Dendritic cell treated with granulocyte-macrophage colony-stimulating factor and Interleukin-4, amounts not matched to agents 40 ng/mL and 50 ng/mL, for 4 days (primary cell): ENCODE measurements around the gene PPP1CA.

ENCODE experiments used
- H3K27ac Mint-ChIP-seq: one replicate; pipeline ENCODE4 v1.8.0; 2022; ENCODE audit warnings: mild to moderate bottlenecking, mixed read lengths
- H3K27me3 Mint-ChIP-seq: one replicate; pipeline ENCODE4 v1.8.0; 2022; ENCODE audit warnings: mild to moderate bottlenecking, mixed read lengths
- H3K36me3 Mint-ChIP-seq: one replicate; pipeline ENCODE4 v1.8.0; 2022; ENCODE audit warnings: low read depth, mixed read lengths
- H3K4me1 Mint-ChIP-seq: one replicate; pipeline ENCODE4 v1.8.0; 2022; ENCODE audit warnings: low read depth, mixed read lengths
- H3K4me3 Mint-ChIP-seq: one replicate; pipeline ENCODE4 v1.8.0; 2022; ENCODE audit warnings: mild to moderate bottlenecking, moderate library complexity, mixed read lengths
- H3K9me3 Mint-ChIP-seq: one replicate; pipeline ENCODE4 v1.8.0; 2022; ENCODE audit warnings: mixed read lengths
- intact Hi-C: fragments of 100-400 bp; cut with micrococcal nuclease; formaldehyde crosslinking; loops from one replicate; pipeline ENCODE4 v1.15.0; 2022

Gene PPP1CA

GRCh38 chr11:67372321-67372992, 29.2 kb downstream of the PPP1CA start:
- H3K27me3 Mint-ChIP-seq, result peaks cover 39% of the 10 kb centered on the region
- H3K27ac Mint-ChIP-seq, result peak overlapping the region; percentile 57
- peaks cover 73% of the 10 kb centered on the region for H3K4me1 Mint-ChIP-seq

GRCh38 chr11:67371911-67372320, 29.7 kb downstream of the PPP1CA start:
- Mint-ChIP-seq H3K27me3 (peaks cover 41% of the 10 kb centered on the region), H3K4me3 (peak overlapping the region; percentile 70), H3K4me1 (peaks cover 77% of the 10 kb centered on the region), H3K9me3 (no peaks in the 10 kb centered on the region), H3K36me3 (no peaks in the 10 kb centered on the region), H3K27ac (peak overlapping the region; percentile 57)
- intact Hi-C loops, result no loop called here

More at GRCh38 chr11:67372321-67372992, 29.2 kb downstream of the PPP1CA start:
- Mint-ChIP-seq H3K9me3 (no peaks in the 10 kb centered on the region), H3K4me3 (peak overlapping the region; percentile 70), H3K36me3 (no peaks in the 10 kb centered on the region)
- intact Hi-C loops, result no loop called here

- Mint-ChIP-seq H3K27me3 (peaks cover 40% of the 10 kb centered on the region), H3K4me3 (peak overlapping the region; percentile 70), H3K36me3 (no peaks in the 10 kb centered on the region), H3K9me3 (no peaks in the 10 kb centered on the region), H3K4me1 (peaks cover 82% of the 10 kb centered on the region), H3K27ac (peak overlapping the region; percentile 57)
- intact Hi-C loops, result no loop called here
These were observed 30.3 kb downstream of the PPP1CA start for GRCh38 chr11:67371189-67371910.

GRCh38 chr11:67370351-67371076, 31.1 kb downstream of the PPP1CA start:
- peaks cover 3% of the 10 kb centered on the region for H3K36me3 Mint-ChIP-seq
- intact Hi-C loops, result no loop called here
- peaks cover 82% of the 10 kb centered on the region for H3K4me1 Mint-ChIP-seq
- H3K9me3 Mint-ChIP-seq, result no peaks in the 10 kb centered on the region
- no peak overlapping the region for H3K4me3 Mint-ChIP-seq
- H3K27ac Mint-ChIP-seq, result peak overlapping the region; percentile 29
- peaks cover 39% of the 10 kb centered on the region for H3K27me3 Mint-ChIP-seq

GRCh38 chr11:67369801-67370284, 31.8 kb downstream of the PPP1CA start:
- Mint-ChIP-seq H3K9me3 (no peaks in the 10 kb centered on the region), H3K36me3 (peaks cover 10% of the 10 kb centered on the region), H3K4me3 (no peak overlapping the region), H3K27me3 (peaks cover 37% of the 10 kb centered on the region), H3K27ac (no peak overlapping the region), H3K4me1 (peaks cover 84% of the 10 kb centered on the region)
- intact Hi-C loops, result no loop called here

- peaks cover 15% of the 10 kb centered on the region for H3K36me3 Mint-ChIP-seq
- no peak overlapping the region for H3K27ac Mint-ChIP-seq
- H3K4me3 Mint-ChIP-seq, result no peak overlapping the region
- intact Hi-C loops, result no loop called here
- H3K9me3 Mint-ChIP-seq, result no peaks in the 10 kb centered on the region
- H3K4me1 Mint-ChIP-seq, result peaks cover 83% of the 10 kb centered on the region
- H3K27me3 Mint-ChIP-seq, result peaks cover 34% of the 10 kb centered on the region
These were observed 32.4 kb downstream of the PPP1CA start for GRCh38 chr11:67369275-67369674.

GRCh38 chr11:67368621-67369020, 33.0 kb downstream of the PPP1CA start:
- intact Hi-C loops, result no loop called here
- Mint-ChIP-seq H3K27ac (no peak overlapping the region), H3K4me1 (peaks cover 81% of the 10 kb centered on the region), H3K27me3 (peaks cover 34% of the 10 kb centered on the region), H3K9me3 (no peaks in the 10 kb centered on the region), H3K4me3 (no peak overlapping the region), H3K36me3 (peaks cover 15% of the 10 kb centered on the region)

- H3K4me3 Mint-ChIP-seq, result no peak overlapping the region
- intact Hi-C loops, result no loop called here
- H3K4me1 Mint-ChIP-seq, result peaks cover 85% of the 10 kb centered on the region
- peaks cover 15% of the 10 kb centered on the region for H3K36me3 Mint-ChIP-seq
- H3K27ac Mint-ChIP-seq, result no peak overlapping the region
- peaks cover 34% of the 10 kb centered on the region for H3K27me3 Mint-ChIP-seq
- no peaks in the 10 kb centered on the region for H3K9me3 Mint-ChIP-seq
These were observed 33.9 kb downstream of the PPP1CA start for GRCh38 chr11:67367761-67368227.

GRCh38 chr11:67366961-67367760, 34.5 kb downstream of the PPP1CA start:
- intact Hi-C loops, result no loop called here
- H3K4me3 Mint-ChIP-seq, result no peak overlapping the region
- H3K27ac Mint-ChIP-seq, result no peak overlapping the region
- no peaks in the 10 kb centered on the region for H3K9me3 Mint-ChIP-seq
- H3K36me3 Mint-ChIP-seq, result peaks cover 15% of the 10 kb centered on the region
- peaks cover 34% of the 10 kb centered on the region for H3K27me3 Mint-ChIP-seq
- peaks cover 85% of the 10 kb centered on the region for H3K4me1 Mint-ChIP-seq

GRCh38 chr11:67366546-67366945, 35.1 kb downstream of the PPP1CA start:
- Mint-ChIP-seq H3K9me3 (no peaks in the 10 kb centered on the region), H3K36me3 (peaks cover 15% of the 10 kb centered on the region), H3K4me3 (no peak overlapping the region), H3K27ac (peak overlapping the region; percentile 2), H3K27me3 (peaks cover 30% of the 10 kb centered on the region), H3K4me1 (peaks cover 85% of the 10 kb centered on the region)
- intact Hi-C loops, result no loop called here

GRCh38 chr11:67365736-67366444, 35.8 kb downstream of the PPP1CA start:
- H3K9me3 Mint-ChIP-seq, result no peaks in the 10 kb centered on the region
- H3K27ac Mint-ChIP-seq, result peak overlapping the region; percentile 2
- intact Hi-C loops, result no loop called here
- H3K4me3 Mint-ChIP-seq, result no peak overlapping the region
- H3K27me3 Mint-ChIP-seq, result peaks cover 29% of the 10 kb centered on the region
- peaks cover 83% of the 10 kb centered on the region for H3K4me1 Mint-ChIP-seq
- H3K36me3 Mint-ChIP-seq, result peaks cover 15% of the 10 kb centered on the region

GRCh38 chr11:67364783-67365722, 36.6 kb downstream of the PPP1CA start:
- no peak overlapping the region for H3K4me3 Mint-ChIP-seq
- H3K9me3 Mint-ChIP-seq, result no peaks in the 10 kb centered on the region
- H3K27me3 Mint-ChIP-seq, result peaks cover 26% of the 10 kb centered on the region
- H3K36me3 Mint-ChIP-seq, result peaks cover 15% of the 10 kb centered on the region
- intact Hi-C loops, result no loop called here
- no peak overlapping the region for H3K27ac Mint-ChIP-seq
- peaks cover 75% of the 10 kb centered on the region for H3K4me1 Mint-ChIP-seq
